Stimulated activated naive CD8-positive, alpha-beta T cell treated with anti-CD3 and anti-CD28 coated beads, Interleukin-15, Interleukin-2, amounts not matched to agents 100 ng/mL and 50 ng/mL, for 24 hours (primary cell): ENCODE measurements around the gene ATAD2B.
"Not testable (repeated sequence)": the region's sequence is repeated elsewhere in the genome, so short reads cannot be mapped to it uniquely, and the experiment has no call there.

Experiments used
- H3K27ac Mint-ChIP-seq: one replicate; pipeline ENCODE4 v1.8.0; 2021; ENCODE audit warnings: mild to moderate bottlenecking, mixed read lengths
- H3K27me3 Mint-ChIP-seq: one replicate; pipeline ENCODE4 v1.8.0; 2021; ENCODE audit warnings: mixed read lengths
- H3K36me3 Mint-ChIP-seq: one replicate; pipeline ENCODE4 v1.8.0; 2021; ENCODE audit warnings: low read depth, mixed read lengths
- H3K4me1 Mint-ChIP-seq: one replicate; pipeline ENCODE4 v1.8.0; 2021; ENCODE audit warnings: low read depth, mixed read lengths
- H3K4me3 Mint-ChIP-seq: one replicate; pipeline ENCODE4 v1.8.0; 2021; ENCODE audit warnings: mild to moderate bottlenecking, mixed read lengths
- H3K9me3 Mint-ChIP-seq: one replicate; pipeline ENCODE4 v1.8.0; 2021; ENCODE audit warnings: mixed read lengths

Gene ATAD2B

DNA sequence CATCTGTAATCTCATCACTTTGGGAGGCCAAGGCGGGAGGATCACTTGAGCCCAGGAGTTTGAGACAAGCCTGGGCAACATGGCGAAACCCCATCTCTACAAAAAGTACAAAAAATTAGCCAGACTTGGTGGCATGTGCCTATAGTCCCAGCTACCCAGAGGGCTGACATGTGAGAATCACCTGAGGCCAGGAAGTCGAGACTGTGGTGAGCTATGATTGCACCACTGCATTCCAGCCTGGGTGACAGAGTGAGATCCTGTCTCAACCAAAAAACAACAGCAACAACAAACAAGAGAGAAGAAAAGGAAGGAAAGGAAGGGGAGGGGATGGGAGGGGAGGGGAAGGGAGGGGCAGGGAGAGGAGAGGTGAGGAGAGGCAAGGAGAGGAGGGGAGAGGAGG is 203.9 kb downstream of the ATAD2B start:
- not testable (repeated sequence) for H3K4me3 Mint-ChIP-seq, H3K4me1 Mint-ChIP-seq, H3K27ac Mint-ChIP-seq, H3K27me3 Mint-ChIP-seq
- H3K36me3 Mint-ChIP-seq: peaks cover 65% of the 10 kb centered on the region
- peaks cover 26% of the 10 kb centered on the region for H3K9me3 Mint-ChIP-seq

- Mint-ChIP-seq H3K4me1 (no peaks in the 10 kb centered on the region), H3K36me3 (peaks cover 61% of the 10 kb centered on the region), H3K9me3 (peaks cover 26% of the 10 kb centered on the region), H3K27me3 (no peaks in the 10 kb centered on the region), H3K4me3 (no peak overlapping the region), H3K27ac (no peak overlapping the region)
Observed at GRCh38 chr2:23722255-23722654, 204.7 kb downstream of the ATAD2B start.

DNA sequence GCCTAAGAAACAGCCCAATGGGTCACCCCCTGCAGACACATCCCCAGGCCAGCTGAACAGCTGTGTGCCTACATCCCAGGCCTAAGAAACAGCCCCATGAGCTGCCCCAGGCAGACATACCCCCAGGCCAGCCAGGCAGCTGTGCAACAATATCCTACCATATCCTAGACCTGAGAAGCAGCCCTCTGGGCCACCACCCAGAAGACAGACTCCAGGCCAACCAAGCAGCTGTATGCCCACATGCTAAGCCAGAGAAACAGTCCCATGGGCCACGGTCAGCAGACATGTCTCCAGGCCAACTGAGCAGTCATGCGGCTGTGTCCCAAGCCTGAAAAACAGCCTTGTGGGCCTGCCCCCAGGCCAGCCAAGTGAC is 205.5 kb downstream of the ATAD2B start:
- Mint-ChIP-seq H3K27ac (no peak overlapping the region), H3K4me1 (no peaks in the 10 kb centered on the region), H3K27me3 (no peaks in the 10 kb centered on the region), H3K4me3 (no peak overlapping the region), H3K9me3 (peaks cover 26% of the 10 kb centered on the region), H3K36me3 (peaks cover 57% of the 10 kb centered on the region)

- no peaks in the 10 kb centered on the region for H3K4me1 Mint-ChIP-seq
- H3K9me3 Mint-ChIP-seq: peaks cover 26% of the 10 kb centered on the region
- peaks cover 53% of the 10 kb centered on the region for H3K36me3 Mint-ChIP-seq
- H3K27ac Mint-ChIP-seq: no peak overlapping the region
- no peak overlapping the region for H3K4me3 Mint-ChIP-seq
- no peaks in the 10 kb centered on the region for H3K27me3 Mint-ChIP-seq
Observed at GRCh38 chr2:23720705-23721453, 206.0 kb downstream of the ATAD2B start.

DNA sequence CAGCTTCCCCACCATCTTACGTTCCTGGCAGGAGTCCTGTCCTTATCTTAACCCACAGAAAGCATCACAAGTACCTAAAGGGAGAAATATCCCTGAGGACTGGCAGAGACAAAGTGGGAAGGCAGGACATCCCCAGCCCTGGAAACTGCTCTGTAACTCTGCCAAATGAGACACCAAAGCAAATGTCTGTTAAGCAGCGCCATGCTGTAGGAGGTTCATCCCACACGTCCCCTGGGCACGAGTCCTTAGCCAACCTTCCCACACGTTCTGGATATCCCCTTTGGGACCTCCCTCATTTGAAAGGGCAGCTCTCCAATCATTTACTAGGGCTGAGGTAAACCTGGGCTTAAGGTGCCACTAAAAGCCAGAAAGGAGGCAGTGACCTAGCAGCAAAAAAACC is 207.2 kb downstream of the ATAD2B start:
- peaks cover 22% of the 10 kb centered on the region for H3K9me3 Mint-ChIP-seq
- no peak overlapping the region for H3K4me3 Mint-ChIP-seq
- H3K27me3 Mint-ChIP-seq: no peaks in the 10 kb centered on the region
- no peak overlapping the region for H3K27ac Mint-ChIP-seq
- peaks cover 41% of the 10 kb centered on the region for H3K36me3 Mint-ChIP-seq
- no peaks in the 10 kb centered on the region for H3K4me1 Mint-ChIP-seq

DNA sequence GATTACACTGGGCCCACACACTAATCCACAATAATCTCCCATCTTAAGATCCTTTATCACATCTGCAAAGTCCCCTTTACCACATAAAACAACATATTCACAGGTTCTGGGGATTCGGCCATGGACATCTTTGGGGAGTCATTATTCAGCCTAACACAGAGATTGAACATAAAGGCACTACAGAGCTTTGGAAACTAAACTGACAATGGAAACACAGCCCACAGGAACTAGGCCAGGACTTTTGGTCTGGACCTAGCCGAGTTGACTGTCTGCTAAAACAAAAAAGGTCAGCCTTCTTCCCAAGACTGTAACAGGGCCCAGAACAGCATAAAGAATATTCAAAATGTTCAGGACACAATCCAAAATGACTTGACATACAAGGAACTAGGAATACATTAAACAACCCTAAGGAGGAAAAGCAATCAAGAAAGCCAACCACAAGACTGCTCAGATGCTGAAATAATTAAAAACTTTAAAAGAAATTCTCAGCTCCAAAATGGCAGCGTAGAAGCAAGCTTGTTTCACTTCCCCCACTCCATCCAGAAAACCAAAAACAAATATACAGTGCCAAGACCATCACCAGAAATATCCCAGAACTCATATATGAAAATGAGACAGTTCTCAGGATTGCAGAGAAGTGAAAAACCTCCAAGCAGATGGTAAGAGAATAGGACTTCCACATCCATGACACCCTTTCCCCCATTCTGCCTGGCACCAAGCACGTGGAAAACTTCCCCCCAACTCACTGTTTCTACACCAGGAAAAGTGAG is 207.8 kb downstream of the ATAD2B start:
- H3K27ac Mint-ChIP-seq: no peak overlapping the region
- H3K27me3 Mint-ChIP-seq: no peaks in the 10 kb centered on the region
- no peaks in the 10 kb centered on the region for H3K4me1 Mint-ChIP-seq
- no peak overlapping the region for H3K4me3 Mint-ChIP-seq
- peaks cover 35% of the 10 kb centered on the region for H3K36me3 Mint-ChIP-seq
- peaks cover 19% of the 10 kb centered on the region for H3K9me3 Mint-ChIP-seq

- Mint-ChIP-seq H3K27ac (no peak overlapping the region), H3K9me3 (no peaks in the 10 kb centered on the region), H3K27me3 (no peaks in the 10 kb centered on the region), H3K4me3 (no peak overlapping the region), H3K4me1 (no peaks in the 10 kb centered on the region), H3K36me3 (peaks cover 25% of the 10 kb centered on the region)
Observed at GRCh38 chr2:23713351-23713750, 213.6 kb downstream of the ATAD2B start.

DNA sequence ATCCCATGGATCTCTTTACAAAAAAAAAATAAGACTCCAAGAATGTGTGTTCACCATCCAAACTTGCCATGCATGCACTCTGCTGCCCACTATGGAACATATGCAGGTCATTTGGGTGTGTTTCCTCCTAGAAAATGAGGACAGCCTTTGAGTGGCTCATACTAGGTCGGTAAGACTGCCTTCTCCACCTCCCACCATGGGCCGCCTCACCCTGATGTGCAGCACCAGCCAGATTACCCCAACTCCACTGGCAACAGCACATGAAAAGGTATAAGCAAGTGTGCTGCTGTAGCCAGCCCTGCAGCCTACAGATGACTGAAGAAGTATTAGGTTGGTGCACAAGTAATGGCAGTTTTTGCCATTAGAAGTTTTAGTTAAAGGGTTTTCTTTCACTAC is 214.2 kb downstream of the ATAD2B start:
- no peak overlapping the region for H3K4me3 Mint-ChIP-seq
- no peaks in the 10 kb centered on the region for H3K27me3 Mint-ChIP-seq
- H3K36me3 Mint-ChIP-seq: peaks cover 23% of the 10 kb centered on the region
- H3K4me1 Mint-ChIP-seq: no peaks in the 10 kb centered on the region
- no peaks in the 10 kb centered on the region for H3K9me3 Mint-ChIP-seq
- no peak overlapping the region for H3K27ac Mint-ChIP-seq

DNA sequence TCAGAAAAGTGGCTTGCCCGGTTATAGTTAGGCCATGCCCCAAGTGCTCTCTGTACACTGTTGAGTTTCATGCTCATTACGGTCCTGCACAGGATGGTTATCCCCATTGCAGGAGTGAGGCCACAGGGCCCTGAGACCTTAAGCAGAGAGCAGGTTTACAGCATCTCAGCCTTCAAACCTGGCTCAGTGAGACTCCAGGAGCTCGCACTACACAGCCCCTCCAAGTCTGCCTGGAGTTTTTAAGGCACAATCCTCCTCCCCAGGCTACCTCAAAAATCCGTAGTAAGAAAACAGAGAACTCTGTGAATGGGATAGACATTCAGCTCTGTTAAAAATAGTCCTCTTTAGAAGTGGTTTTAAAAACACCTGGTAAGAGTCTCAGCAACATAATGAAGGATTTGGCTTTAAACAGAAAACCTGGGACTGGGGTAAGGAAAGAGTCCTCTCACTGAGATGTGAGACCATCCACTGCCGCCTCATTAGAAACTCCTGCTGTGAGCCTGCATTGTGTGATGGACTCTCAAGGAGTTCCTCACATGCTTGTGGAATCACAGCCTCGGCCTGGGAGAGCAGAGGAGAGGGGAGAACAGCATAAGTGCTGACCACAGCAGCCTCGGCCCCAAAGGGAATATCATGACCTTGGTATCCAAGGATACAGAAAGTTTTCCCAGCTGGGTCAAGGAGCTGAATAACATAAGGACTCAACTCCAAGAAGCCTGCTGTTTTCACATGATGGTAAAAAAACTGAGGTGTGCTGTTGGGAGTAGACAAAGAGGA is 214.8 kb downstream of the ATAD2B start:
- Mint-ChIP-seq H3K27me3 (no peaks in the 10 kb centered on the region), H3K27ac (no peak overlapping the region), H3K9me3 (no peaks in the 10 kb centered on the region), H3K4me1 (no peaks in the 10 kb centered on the region), H3K4me3 (no peak overlapping the region), H3K36me3 (peaks cover 28% of the 10 kb centered on the region)

- H3K9me3 Mint-ChIP-seq: no peaks in the 10 kb centered on the region
- no peaks in the 10 kb centered on the region for H3K4me1 Mint-ChIP-seq
- H3K36me3 Mint-ChIP-seq: peaks cover 31% of the 10 kb centered on the region
- no peak overlapping the region for H3K4me3 Mint-ChIP-seq
- no peaks in the 10 kb centered on the region for H3K27me3 Mint-ChIP-seq
- H3K27ac Mint-ChIP-seq: no peak overlapping the region
Observed at GRCh38 chr2:23709311-23709710, 217.6 kb downstream of the ATAD2B start.

DNA sequence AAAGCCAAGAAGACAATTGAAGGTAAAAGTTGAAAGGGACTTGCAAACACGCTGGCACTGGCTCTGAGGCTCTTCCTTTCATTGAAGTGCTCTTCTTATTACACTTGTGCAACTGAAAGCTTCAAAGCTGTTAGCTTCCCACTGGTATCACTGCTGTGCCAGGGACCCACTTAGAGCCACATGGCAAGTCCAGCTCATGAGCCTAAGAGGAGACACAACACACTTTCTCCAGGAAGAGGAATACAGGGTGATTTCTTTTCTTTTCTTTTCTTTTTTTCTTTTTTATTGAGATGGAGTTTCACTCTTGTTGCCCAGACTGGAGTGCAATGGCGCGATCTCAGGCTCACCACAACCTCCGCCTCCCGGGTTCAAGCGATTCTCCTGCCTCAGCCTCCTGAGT is 218.2 kb downstream of the ATAD2B start:
- Mint-ChIP-seq H3K4me3 (no peak overlapping the region), H3K36me3 (peaks cover 31% of the 10 kb centered on the region), H3K9me3 (no peaks in the 10 kb centered on the region)

DNA sequence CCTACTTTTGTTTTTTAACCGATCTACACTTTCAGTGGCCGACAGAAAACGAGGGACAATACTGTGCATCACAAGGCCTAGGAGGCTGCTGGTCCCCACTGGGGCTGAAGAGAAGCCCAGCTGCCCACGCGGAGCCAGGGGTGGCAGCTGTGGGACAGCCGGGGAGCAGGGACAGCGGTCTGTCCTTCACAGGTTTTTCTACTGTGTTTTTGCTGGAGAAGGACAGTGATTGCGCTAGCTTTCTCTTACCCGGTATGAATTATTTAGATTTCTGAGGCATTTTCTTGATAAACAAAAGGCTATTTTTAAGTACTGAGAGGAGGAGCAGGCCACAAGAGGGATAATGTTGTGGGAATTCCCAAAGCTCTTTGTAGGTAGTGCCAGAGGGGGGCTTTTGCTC is 219.8 kb downstream of the ATAD2B start:
- no peaks in the 10 kb centered on the region for H3K27me3 Mint-ChIP-seq
- H3K9me3 Mint-ChIP-seq: no peaks in the 10 kb centered on the region
- H3K4me3 Mint-ChIP-seq: no peak overlapping the region
- no peaks in the 10 kb centered on the region for H3K4me1 Mint-ChIP-seq
- H3K36me3 Mint-ChIP-seq: peaks cover 31% of the 10 kb centered on the region
- no peak overlapping the region for H3K27ac Mint-ChIP-seq

More for the DNA sequence above, 218.2 kb downstream of the ATAD2B start:
- no peaks in the 10 kb centered on the region for H3K27me3 Mint-ChIP-seq
- no peaks in the 10 kb centered on the region for H3K4me1 Mint-ChIP-seq
- no peak overlapping the region for H3K27ac Mint-ChIP-seq

DNA sequence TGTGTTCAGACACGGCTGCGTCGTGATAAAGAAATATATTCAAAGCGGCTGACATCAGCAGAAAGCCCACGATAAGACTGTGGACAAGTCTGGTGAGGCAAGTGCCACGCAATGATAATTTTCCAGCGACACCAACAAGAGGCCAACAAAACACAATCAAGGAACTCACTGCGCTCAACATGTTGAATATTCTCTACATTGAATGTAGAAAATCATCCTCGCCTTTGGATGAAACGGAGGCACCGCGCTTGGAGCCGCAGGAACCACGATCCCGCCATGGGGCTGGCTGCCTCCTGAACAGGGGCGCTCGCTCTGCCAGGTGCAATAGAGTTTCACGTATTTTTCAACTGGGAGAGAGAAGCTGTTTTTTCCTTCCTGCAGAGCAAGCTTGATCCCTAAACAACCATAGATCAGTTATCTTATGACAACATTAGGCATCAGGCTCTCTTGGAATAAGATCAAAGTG is 220.3 kb downstream of the ATAD2B start:
- H3K27ac Mint-ChIP-seq: no peak overlapping the region
- H3K9me3 Mint-ChIP-seq: no peaks in the 10 kb centered on the region
- H3K4me3 Mint-ChIP-seq: no peak overlapping the region
- no peaks in the 10 kb centered on the region for H3K27me3 Mint-ChIP-seq
- H3K36me3 Mint-ChIP-seq: peaks cover 29% of the 10 kb centered on the region
- no peaks in the 10 kb centered on the region for H3K4me1 Mint-ChIP-seq

DNA sequence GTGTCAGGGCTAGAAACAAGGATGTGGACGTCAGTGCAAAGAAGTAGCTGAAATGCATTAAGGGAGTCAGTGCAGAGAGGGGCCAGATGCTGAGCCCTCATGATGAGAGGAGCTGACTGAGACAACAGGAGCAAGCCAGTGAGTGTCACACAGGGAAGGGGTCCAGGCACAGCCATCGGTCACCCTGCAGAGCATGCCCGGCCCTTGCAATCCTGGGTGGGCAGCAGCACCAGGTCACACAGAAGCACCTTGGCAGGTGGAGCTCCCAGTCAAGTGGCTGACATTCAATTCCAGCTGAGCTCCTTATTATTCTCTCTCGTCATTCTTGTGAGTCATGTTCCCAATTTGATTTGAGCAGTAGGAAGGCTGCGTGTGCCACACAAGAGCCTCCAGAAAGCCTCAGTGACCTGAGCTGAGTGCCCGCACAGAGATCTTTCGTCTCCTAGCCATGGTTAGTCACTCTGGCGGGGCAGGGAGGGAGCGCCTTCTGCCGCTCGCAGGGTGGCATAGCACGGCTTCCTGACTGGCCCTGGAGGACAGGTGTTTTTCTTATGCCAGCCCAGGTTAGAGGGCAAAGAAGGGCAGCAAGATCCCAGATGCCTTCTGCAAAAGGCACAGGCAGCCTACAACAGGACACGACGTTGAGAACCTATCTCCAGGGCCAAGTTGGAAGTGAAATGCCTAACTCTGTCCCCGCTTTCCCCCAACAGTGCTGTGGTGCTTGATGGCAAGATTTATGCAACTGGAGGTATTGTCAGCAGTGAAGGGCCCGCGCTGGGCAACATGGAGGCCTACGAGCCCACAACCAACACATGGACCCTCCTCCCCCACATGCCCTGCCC is 220.9 kb downstream of the ATAD2B start:
- Mint-ChIP-seq H3K36me3 (peaks cover 27% of the 10 kb centered on the region), H3K4me1 (no peaks in the 10 kb centered on the region), H3K4me3 (no peak overlapping the region), H3K27ac (no peak overlapping the region), H3K9me3 (no peaks in the 10 kb centered on the region), H3K27me3 (no peaks in the 10 kb centered on the region)
